K562 (cell line): ENCODE results near the gene LMO2. TPM values are rescaled to one million over a fixed set of nuclear protein-coding genes. Genes with fewer than 3 reads are reported as not detected.

Experiments used
- GATAD2B ChIP-seq: fragments of 450-650 bp; IDR thresholded peaks from 2 replicates; pipeline ENCODE4 v1.6.1; 2017; ENCODE audit warnings: mild to moderate bottlenecking, borderline replicate concordance
- MBD2 ChIP-seq: sonication (generic); IDR thresholded peaks from 2 replicates; pipeline ENCODE4 v1.6.1; 2016; ENCODE audit warnings: low read depth, borderline replicate concordance
- MEF2D ChIP-seq: conservative IDR thresholded peaks from 2 replicates; pipeline ENCODE4 v1.6.1; 2016; ENCODE audit warnings: low read depth, missing genetic modification characterization, missing compliant biosample characterization
- MTA2 ChIP-seq: fragments of 450-650 bp; IDR thresholded peaks from 2 replicates; pipeline ENCODE4 v1.6.1; 2016; ENCODE audit warnings: low read depth
- NCOR1 ChIP-seq: fragments of 450-650 bp; IDR thresholded peaks from 2 replicates; pipeline ENCODE4 v1.6.1; 2016; ENCODE audit warnings: mild to moderate bottlenecking, moderate library complexity
- NR4A1 ChIP-seq, 2 experiments: fragments of 250-450 bp in 1 of 2; fragments of 450-650 bp in 1 of 2; sonication (Bioruptor Pico) in 1 of 2; IDR thresholded peaks; 2 replicates each; pipeline versions ENCODE4 v1.4.0 to v1.6.1; 2016 to 2020; ENCODE audit warnings: mild to moderate bottlenecking in 2 of 2, missing compliant biosample characterization in 1 of 2, missing genetic modification characterization in 1 of 2, moderate library complexity in 1 of 2
- PKNOX1 ChIP-seq: fragments of 450-650 bp; IDR thresholded peaks from 2 replicates; pipeline ENCODE4 v1.6.1; 2016
- PML ChIP-seq: IDR thresholded peaks from 2 replicates; pipeline ENCODE4 v1.6.1; 2012; ENCODE audit warnings: low read length, inconsistent platforms
- PRDM10 ChIP-seq: fragments of 450-650 bp; IDR thresholded peaks from 2 replicates; pipeline ENCODE4 v1.6.1; 2018; ENCODE audit not compliant: partially characterized antibody
- SMARCC2 ChIP-seq: fragments of 450-650 bp; IDR thresholded peaks from 2 replicates; pipeline ENCODE4 v1.6.1; 2017; ENCODE audit warnings: antibody characterized with exemption, moderate library complexity, mild to moderate bottlenecking, low read depth
- SUPT5H ChIP-seq: fragments of 450-650 bp; IDR thresholded peaks from 2 replicates; pipeline ENCODE4 v1.6.1; 2016
- TAF1 ChIP-seq: IDR thresholded peaks from 2 replicates; pipeline ENCODE4 v1.6.1; 2011; ENCODE audit warnings: mild to moderate bottlenecking, low read length, moderate library complexity; ENCODE audit not compliant: insufficient read depth, control insufficient read depth, severe bottlenecking; ENCODE audit errors: extremely low read depth
- ZBED1 ChIP-seq: IDR thresholded peaks from 2 replicates; pipeline ENCODE4 v1.6.1; 2014
- ZBTB1 ChIP-seq: sonication (generic); formaldehyde crosslinking; IDR thresholded peaks from 2 replicates; pipeline ENCODE4 v1.8.1; 2023; ENCODE audit warnings: missing genetic modification reagents, low read depth, mild to moderate bottlenecking, borderline replicate concordance
- ZEB2 ChIP-seq: fragments of 450-650 bp; IDR thresholded peaks from 2 replicates; pipeline ENCODE4 v1.6.1; 2016
- ZFP1 ChIP-seq: fragments of 450-650 bp; formaldehyde crosslinking; IDR thresholded peaks from 2 replicates; pipeline ENCODE4 v1.4.0; 2020; ENCODE audit warnings: mild to moderate bottlenecking, mixed read lengths
- ZNF311 ChIP-seq: fragments of 250-450 bp; sonication (Bioruptor Pico); IDR thresholded peaks from 2 replicates; pipeline ENCODE4 v1.4.0; 2020; ENCODE audit warnings: mild to moderate bottlenecking, moderate library complexity
- ZNF785 ChIP-seq: fragments of 250-450 bp; sonication (Bioruptor Pico); IDR thresholded peaks from 2 replicates; pipeline ENCODE4 v1.4.0; 2020; ENCODE audit warnings: mild to moderate bottlenecking
- polyA plus RNA-seq, 8 experiments: library from polyadenylated mRNA; depleted of rRNA in 4 of 8; stranded (reverse) in 5 of 8; unstranded in 3 of 8; fragments of >200 nt; fragmentation: Nextera tagmentation in 2 of 8; fragmentation: Illumina TruSeq in 1 of 8; extraction: Ambion mirVana in 2 of 8; extraction: Trizol in 1 of 8; gene quantifications; 2 replicates each; pipeline versions ENCODE4 v1.2.1 to v1.2.3, GENCODE V29; 2011 to 2014; ENCODE audit warnings: inconsistent platforms in 1 of 8, missing spikeins in 1 of 8
- total RNA-seq, 7 experiments: library from RNA; depleted of rRNA in 6 of 7; stranded (reverse); fragments of >200 nt in 6 of 7; fragmentation: Illumina TruSeq in 2 of 7; extraction: Trizol in 2 of 7; gene quantifications; 2 replicates each; pipeline versions ENCODE4 v1.2.1 to v1.2.3, GENCODE V29; 2011 to 2021; ENCODE audit warnings: low replicate concordance in 1 of 7
- TF ChIP-seq, protein P1 (sequence below), 2 experiments: fragments of 450-650 bp; IDR thresholded peaks; 2 replicates each; pipeline ENCODE4 v1.6.1; 2018; ENCODE audit warnings: mild to moderate bottlenecking in 2 of 2, low read depth in 1 of 2; ENCODE audit not compliant: partially characterized antibody in 2 of 2

The LMO2 gene
- total and polyA plus RNA-seq, 9 of the 15 experiments (the other 6 are each of a cell fraction or from before 2014, with no cell fraction given) = 6.9 to 126 (median 91.5) TPM

DNA sequence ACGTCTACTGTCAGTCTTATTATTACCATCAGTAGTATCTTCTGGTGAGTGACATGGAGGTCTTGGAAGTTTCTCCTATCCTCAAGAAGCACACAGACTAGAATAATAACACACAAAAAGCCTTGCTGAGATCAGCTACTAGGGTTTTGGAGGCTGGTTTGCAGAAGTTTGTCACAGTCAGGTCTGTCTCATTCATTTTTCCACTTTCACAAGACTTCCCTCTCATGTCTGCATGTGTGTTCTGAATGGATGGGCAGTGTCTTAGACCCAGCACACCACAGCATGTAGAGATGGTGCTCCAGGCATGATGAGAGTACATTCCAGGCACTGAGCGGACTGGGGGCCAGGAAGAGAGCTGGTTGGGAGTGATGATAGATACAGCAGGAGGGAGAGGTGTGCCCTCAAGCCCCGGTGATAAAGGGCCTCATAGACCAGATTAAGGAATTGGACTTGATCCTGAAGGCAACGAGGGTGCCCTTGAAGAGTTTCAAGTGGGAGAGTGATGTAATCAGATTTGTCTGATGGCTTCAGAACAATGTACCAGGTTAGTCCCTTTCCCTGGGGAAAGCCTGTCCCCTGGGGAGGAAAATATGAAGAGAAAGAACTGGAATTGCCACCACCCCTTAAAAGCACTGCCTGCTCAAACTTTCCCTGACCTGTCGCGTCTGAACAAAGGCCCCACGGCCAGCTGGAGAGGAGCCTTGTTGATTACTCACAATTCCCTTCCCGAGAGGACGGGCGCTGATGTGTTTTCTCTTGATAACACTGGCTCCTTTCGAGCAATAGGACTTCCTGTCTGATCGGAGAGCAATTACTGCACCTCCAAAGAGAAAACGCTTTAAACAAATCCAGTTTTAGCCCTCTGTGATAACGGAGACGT is 45.1 kb upstream of the LMO2 start (continued):
- TF ChIP-seq, protein P1, sequence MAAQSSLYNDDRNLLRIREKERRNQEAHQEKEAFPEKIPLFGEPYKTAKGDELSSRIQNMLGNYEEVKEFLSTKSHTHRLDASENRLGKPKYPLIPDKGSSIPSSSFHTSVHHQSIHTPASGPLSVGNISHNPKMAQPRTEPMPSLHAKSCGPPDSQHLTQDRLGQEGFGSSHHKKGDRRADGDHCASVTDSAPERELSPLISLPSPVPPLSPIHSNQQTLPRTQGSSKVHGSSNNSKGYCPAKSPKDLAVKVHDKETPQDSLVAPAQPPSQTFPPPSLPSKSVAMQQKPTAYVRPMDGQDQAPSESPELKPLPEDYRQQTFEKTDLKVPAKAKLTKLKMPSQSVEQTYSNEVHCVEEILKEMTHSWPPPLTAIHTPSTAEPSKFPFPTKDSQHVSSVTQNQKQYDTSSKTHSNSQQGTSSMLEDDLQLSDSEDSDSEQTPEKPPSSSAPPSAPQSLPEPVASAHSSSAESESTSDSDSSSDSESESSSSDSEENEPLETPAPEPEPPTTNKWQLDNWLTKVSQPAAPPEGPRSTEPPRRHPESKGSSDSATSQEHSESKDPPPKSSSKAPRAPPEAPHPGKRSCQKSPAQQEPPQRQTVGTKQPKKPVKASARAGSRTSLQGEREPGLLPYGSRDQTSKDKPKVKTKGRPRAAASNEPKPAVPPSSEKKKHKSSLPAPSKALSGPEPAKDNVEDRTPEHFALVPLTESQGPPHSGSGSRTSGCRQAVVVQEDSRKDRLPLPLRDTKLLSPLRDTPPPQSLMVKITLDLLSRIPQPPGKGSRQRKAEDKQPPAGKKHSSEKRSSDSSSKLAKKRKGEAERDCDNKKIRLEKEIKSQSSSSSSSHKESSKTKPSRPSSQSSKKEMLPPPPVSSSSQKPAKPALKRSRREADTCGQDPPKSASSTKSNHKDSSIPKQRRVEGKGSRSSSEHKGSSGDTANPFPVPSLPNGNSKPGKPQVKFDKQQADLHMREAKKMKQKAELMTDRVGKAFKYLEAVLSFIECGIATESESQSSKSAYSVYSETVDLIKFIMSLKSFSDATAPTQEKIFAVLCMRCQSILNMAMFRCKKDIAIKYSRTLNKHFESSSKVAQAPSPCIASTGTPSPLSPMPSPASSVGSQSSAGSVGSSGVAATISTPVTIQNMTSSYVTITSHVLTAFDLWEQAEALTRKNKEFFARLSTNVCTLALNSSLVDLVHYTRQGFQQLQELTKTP (IDR thresholded peaks at IDR 0.05; ENCODE audit: low read depth in 1 of 2, partially characterized antibody in 2 of 2) = peak; percentile 44 to 65
- TF ChIP-seq ZEB2 (0 out of 2 replicates have a peak, but pooled peaks have one; percentile 45), TAF1 (peak; percentile 53), SMARCC2 (0 out of 2 replicates have a peak, but pooled peaks have one; percentile 67), PRDM10 (peak; percentile 42), ZNF785 (no peak), ZBED1 (0 out of 2 replicates have a peak, but pooled peaks have one; percentile 1), MEF2D (tag) (peak; percentile 24; the same call in 1 of the 2 replicates), MBD2 (0 out of 2 replicates have a peak, but pooled peaks have one; percentile 31), NR4A1 (CRISPR knock-in tag; IDR thresholded peaks at IDR 0.05) (no peak), NR4A1 (tag; IDR thresholded peaks at IDR 0.05) (0 out of 2 replicates have a peak, but pooled peaks have one; percentile 22), ZBTB1 (no peak), SUPT5H (0 out of 2 replicates have a peak, but pooled peaks have one; percentile 38), NCOR1 (peak; percentile 91), ZFP1 (CRISPR knock-in tag) (peak; percentile 23; the same call in 1 of the 2 replicates), PKNOX1 (peak; percentile 67; the same call in 1 of the 2 replicates), ZNF311 (CRISPR knock-in tag) (0 out of 2 replicates have a peak, but pooled peaks have one; percentile 21), PML (peak; percentile 75; the same call in 1 of the 2 replicates), GATAD2B (peak; percentile 73; the same call in 1 of the 2 replicates), MTA2 (peak; percentile 60)
